K562 (cell line): ENCODE results near the gene KANK4. TPM values are rescaled to one million over a fixed set of nuclear protein-coding genes. Genes with fewer than 3 reads are reported as not detected.

ENCODE experiments used
- ATAC-seq: fragments of 200-7000 bp; cut with Tn5 transposase; 3 replicates; pipeline ENCODE4 v1.9.1; 2020; ENCODE audit warnings: moderate library complexity
- BruUV-seq: library from RNA; stranded (reverse); fragments of 400-500 nt; replicated peaks from 2 replicates; lab custom pipeline; 2021; lab: Mats Ljungman, UMichigan
- CTCF ChIA-PET: fragments of 300-600 bp; formaldehyde crosslinking; extraction: SDS; loops from one replicate; lab custom pipeline; 2021; ENCODE audit warnings: low intra/inter-chr PET ratio; lab: Yijun Ruan, JAX
- POLR2A ChIA-PET: fragments of 300-600, 350-650 bp; sonication (Branson Sonifier 250); formaldehyde crosslinking; extraction: SDS; loops from one replicate; lab custom pipeline; 2021; ENCODE audit warnings: antibody characterized with exemption, inconsistent platforms; lab: Yijun Ruan, JAX
- DNase-seq, 4 experiments: peaks; one replicate each; pipeline versions ENCODE4 v3.0.0 to v3.0.0-alpha.2; 2011 to 2018; ENCODE audit warnings: low spot score in 3 of 4, mixed read lengths in 3 of 4; ENCODE audit errors: extremely low read depth in 1 of 4
- FAIRE-seq: peaks from 2 replicates; lab custom pipeline; 2011; peaks lifted over from hg19 to GRCh38; lab: Jason Lieb, UNC
- H2AFZ ChIP-seq: 2 replicates; pipeline ENCODE4 v1.6.0; 2011; ENCODE audit warnings: low read depth, low read length, control low read depth, inconsistent platforms
- H3K27ac ChIP-seq: fragments of 200-600 bp; 3 replicates; pipeline ENCODE4 v1.8.0; 2011; ENCODE audit warnings: low read depth, mild to moderate bottlenecking, control low read depth, inconsistent platforms, low read length, moderate library complexity, mixed read lengths; ENCODE audit errors: extremely low read depth
- H3K27me3 ChIP-seq, 2 experiments: fragments of 300-600 bp in 1 of 2; 2 replicates in 1 of 2; 3 replicates in 1 of 2; pipeline versions ENCODE4 v1.6.0 to v1.8.0; 2011; ENCODE audit warnings: inconsistent platforms in 2 of 2, low read length in 2 of 2, mild to moderate bottlenecking in 1 of 2, mixed read lengths in 1 of 2, moderate library complexity in 1 of 2; ENCODE audit not compliant: control insufficient read depth in 2 of 2, insufficient read depth in 2 of 2
- H3K36me3 ChIP-seq: fragments of 300-600 bp; 3 replicates; pipeline ENCODE4 v1.8.0; 2011; ENCODE audit warnings: mild to moderate bottlenecking, low read length, inconsistent platforms; ENCODE audit not compliant: control insufficient read depth, insufficient read depth
- H3K4me1 ChIP-seq, 2 experiments: fragments of 200-600 bp in 1 of 2; replicated peaks in 1 of 2; 2 replicates in 1 of 2; 3 replicates in 1 of 2; pipeline versions ENCODE4 v1.5.1 to v1.8.0; 2011; ENCODE audit warnings: inconsistent platforms in 2 of 2, low read length in 2 of 2, mild to moderate bottlenecking in 1 of 2, mixed read lengths in 1 of 2, moderate library complexity in 1 of 2; ENCODE audit not compliant: control insufficient read depth in 2 of 2, insufficient read depth in 2 of 2
- H3K4me2 ChIP-seq: 2 replicates; pipeline ENCODE4 v1.6.1; 2011; ENCODE audit warnings: low read length, control low read depth, inconsistent platforms, mixed read lengths; ENCODE audit not compliant: insufficient read depth
- H3K4me3 ChIP-seq: fragments of 200-600 bp; sonication (generic), shearing (Covaris generic); 2 replicates; pipeline ENCODE4 v1.5.1; 2016; ENCODE audit warnings: control low read depth, inconsistent platforms
- H3K79me2 ChIP-seq: fragments of 200-600 bp; 3 replicates; pipeline ENCODE4 v1.8.0; 2011; ENCODE audit warnings: low read length, inconsistent platforms; ENCODE audit not compliant: control insufficient read depth, insufficient read depth
- H3K9ac ChIP-seq, 2 experiments: 2 replicates each; pipeline versions ENCODE4 v1.6.0 to v1.6.1; 2011; ENCODE audit warnings: low read depth in 2 of 2, low read length in 2 of 2, control low read depth in 1 of 2, inconsistent platforms in 1 of 2, mild to moderate bottlenecking in 1 of 2, mixed read lengths in 1 of 2; ENCODE audit not compliant: insufficient read depth in 1 of 2
- H3K9me1 ChIP-seq: one replicate; pipeline ENCODE4 v1.6.0; 2011; ENCODE audit warnings: inconsistent platforms, mild to moderate bottlenecking, low read length, moderate library complexity; ENCODE audit not compliant: control insufficient read depth, insufficient read depth
- H3K9me3 ChIP-seq: replicated peaks from 2 replicates; pipeline ENCODE4 v1.5.1; 2011; ENCODE audit warnings: low read depth, low read length, inconsistent platforms; ENCODE audit not compliant: control insufficient read depth, insufficient read depth
- H4K20me1 ChIP-seq: replicated peaks from 2 replicates; pipeline ENCODE4 v1.6.1; 2011; ENCODE audit warnings: low read length, inconsistent platforms, mixed read lengths; ENCODE audit not compliant: control insufficient read depth, insufficient read depth
- CHD1 ChIP-seq: fragments of 200-600 bp; sonication (generic); IDR thresholded peaks from one replicate; pipeline ENCODE4 v1.6.1; 2012; ENCODE audit warnings: mild to moderate bottlenecking, moderate library complexity, low read length, inconsistent platforms
- COPS2 ChIP-seq: fragments of 450-650 bp; conservative IDR thresholded peaks from 2 replicates; pipeline ENCODE4 v1.6.1; 2016; ENCODE audit warnings: mild to moderate bottlenecking, moderate library complexity
- CREBBP ChIP-seq: IDR thresholded peaks from one replicate; pipeline ENCODE4 v1.6.1; 2012; ENCODE audit warnings: low read depth, mild to moderate bottlenecking, control low read depth, inconsistent platforms, low read length
- FOXK2 ChIP-seq, 2 experiments: fragments of 450-650 bp; IDR thresholded peaks in 1 of 2; conservative IDR thresholded peaks in 1 of 2; 2 replicates each; pipeline ENCODE4 v1.6.1; 2016; ENCODE audit warnings: low read depth in 2 of 2, mild to moderate bottlenecking in 1 of 2
- KDM2B ChIP-seq: fragments of 250-450 bp; sonication (Bioruptor Pico); IDR thresholded peaks from 2 replicates; pipeline ENCODE4 v1.8.0; 2021; ENCODE audit warnings: mild to moderate bottlenecking, moderate library complexity
- MCM3 ChIP-seq: fragments of 450-650 bp; IDR thresholded peaks from 2 replicates; pipeline ENCODE4 v1.6.1; 2016
- MLX ChIP-seq, 2 experiments: fragments of 450-650 bp in 1 of 2; sonication (generic) in 1 of 2; formaldehyde crosslinking; conservative IDR thresholded peaks; 2 replicates each; pipeline versions ENCODE4 v1.4.0 to v1.8.1; 2020 to 2022; ENCODE audit warnings: mild to moderate bottlenecking in 1 of 2, missing genetic modification reagents in 1 of 2
- NKRF ChIP-seq: fragments of 450-650 bp; IDR thresholded peaks from 2 replicates; pipeline ENCODE4 v1.6.1; 2016; ENCODE audit warnings: borderline replicate concordance
- NUFIP1 ChIP-seq: fragments of 450-650 bp; IDR thresholded peaks from 2 replicates; pipeline ENCODE4 v1.6.1; 2018; ENCODE audit not compliant: partially characterized antibody
- STAG1 ChIP-seq: sonication (generic); formaldehyde crosslinking; IDR thresholded peaks from 2 replicates; pipeline ENCODE4 v1.5.0; 2020; ENCODE audit warnings: missing genetic modification reagents, borderline replicate concordance
- WGBS: fragments of 100-300 bp; shearing (Covaris generic); methylation state at CpG from one replicate; pipeline ENCODE4 v1.1.6; 2016; ENCODE audit warnings: low coverage, mixed read lengths; ENCODE audit not compliant: insufficient coverage; ENCODE audit errors: missing lambda C conversion rate; 5-methylcytosine and 5-hydroxymethylcytosine counted together
- in situ Hi-C: fragments of 300-500 bp; cut with MboI; formaldehyde crosslinking; loops from 4 replicates; pipeline ENCODE4 v1.15.0; 2018; ENCODE audit warnings: inconsistent platforms, mixed read lengths
- intact Hi-C: fragments of 100-400 bp; cut with micrococcal nuclease; formaldehyde crosslinking; loops from 2 replicates; pipeline ENCODE4 v1.14.2; 2022
- polyA plus RNA-seq, 8 experiments: library from polyadenylated mRNA; depleted of rRNA in 4 of 8; stranded (reverse) in 5 of 8; unstranded in 3 of 8; fragments of >200 nt; fragmentation: Nextera tagmentation in 2 of 8; fragmentation: Illumina TruSeq in 1 of 8; extraction: Ambion mirVana in 2 of 8; extraction: Trizol in 1 of 8; gene quantifications; 2 replicates each; pipeline versions ENCODE4 v1.2.1 to v1.2.3, GENCODE V29; 2011 to 2014; ENCODE audit warnings: inconsistent platforms in 1 of 8, missing spikeins in 1 of 8
- total RNA-seq, 7 experiments: library from RNA; depleted of rRNA in 6 of 7; stranded (reverse); fragments of >200 nt in 6 of 7; fragmentation: Illumina TruSeq in 2 of 7; extraction: Trizol in 2 of 7; gene quantifications; 2 replicates each; pipeline versions ENCODE4 v1.2.1 to v1.2.3, GENCODE V29; 2011 to 2021; ENCODE audit warnings: low replicate concordance in 1 of 7

The KANK4 gene
- total and polyA plus RNA-seq, 9 of the 15 experiments (the other 6 are each of a cell fraction or from before 2014, with no cell fraction given): not detected

GRCh38 chr1:62280960-62281465 lies 38.2 kb downstream of the KANK4 start:
- WGBS: 0% methylated on average over 2 of the region's 2 CpGs
- H3K4me2 ChIP-seq: no peak overlapping the region
- ChIA-PET CTCF (no interaction called here), POLR2A (no interaction called here)
- no peaks in the 10 kb centered on the region for H3K79me2 ChIP-seq
- no peak overlapping the region for H3K4me3 ChIP-seq
- in situ Hi-C loops (no loop called here), intact Hi-C loops (no loop called here)
- no peaks in the 10 kb centered on the region for H3K9me1 ChIP-seq
- no peak overlapping the region for H2AFZ ChIP-seq
- H3K9ac ChIP-seq: no peak overlapping the region
- H4K20me1 ChIP-seq: no peaks in the 10 kb centered on the region
- no peak for TF ChIP-seq CHD1
- TF ChIP-seq NKRF: no peak
- no peak for TF ChIP-seq CREBBP
- TF ChIP-seq MLX (CRISPR knock-in tag; conservative IDR thresholded peaks at IDR 0.05): no peak
- no peak for TF ChIP-seq COPS2
- TF ChIP-seq MCM3: no peak
- TF ChIP-seq NUFIP1: no peak
- TF ChIP-seq STAG1: no peak
- TF ChIP-seq KDM2B (CRISPR knock-in tag): no peak
- no peak for TF ChIP-seq FOXK2 (conservative IDR thresholded peaks at IDR 0.05 in 1 of 2, IDR thresholded peaks at IDR 0.05 in 1 of 2; ENCODE audit: low read depth in 2 of 2)
- no peaks in the 10 kb centered on the region for H3K9me3 ChIP-seq
- DNase-seq (no peak), ATAC-seq (no peak), FAIRE-seq (no peak)
- H3K4me1 ChIP-seq: no peaks in the 10 kb centered on the region
- no peaks in the 10 kb centered on the region for H3K36me3 ChIP-seq
- peaks cover 5 to 13% of the 10 kb centered on the region in 2 experiments for H3K27me3 ChIP-seq
- no peak overlapping the region for H3K27ac ChIP-seq
- no TSS peak for BruUV-seq
